DMS53 treated with DMSO at 0.1 percent for 48 hours (cell line): ENCODE data around the gene ANK3.

Experiments used
- DNase-seq: peaks from one replicate; lab custom pipeline; 2025; ENCODE audit not compliant: unreplicated experiment; lab: John Stamatoyannopoulos, UW

Gene ANK3

DNA sequence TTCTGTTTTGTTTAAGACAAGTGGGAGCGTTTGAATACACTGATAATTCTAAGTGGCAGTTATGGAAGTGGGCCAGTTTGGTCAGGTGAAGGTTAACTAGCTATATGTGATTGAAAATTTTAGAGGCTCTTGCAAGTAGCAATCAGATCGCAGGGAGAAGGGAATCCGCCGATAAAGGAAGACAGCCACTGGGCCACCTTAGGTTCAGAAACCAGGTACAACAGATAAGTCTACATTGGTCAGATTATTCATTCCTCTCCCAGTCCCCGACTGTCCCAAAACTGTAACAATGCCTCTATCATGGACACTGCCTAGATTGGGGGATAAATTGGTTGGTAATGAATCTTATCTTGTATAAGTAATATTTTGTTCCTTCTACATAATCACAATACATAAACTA, 8.9 kb downstream of the ANK3 start:
- no peak for DNase-seq

DNA sequence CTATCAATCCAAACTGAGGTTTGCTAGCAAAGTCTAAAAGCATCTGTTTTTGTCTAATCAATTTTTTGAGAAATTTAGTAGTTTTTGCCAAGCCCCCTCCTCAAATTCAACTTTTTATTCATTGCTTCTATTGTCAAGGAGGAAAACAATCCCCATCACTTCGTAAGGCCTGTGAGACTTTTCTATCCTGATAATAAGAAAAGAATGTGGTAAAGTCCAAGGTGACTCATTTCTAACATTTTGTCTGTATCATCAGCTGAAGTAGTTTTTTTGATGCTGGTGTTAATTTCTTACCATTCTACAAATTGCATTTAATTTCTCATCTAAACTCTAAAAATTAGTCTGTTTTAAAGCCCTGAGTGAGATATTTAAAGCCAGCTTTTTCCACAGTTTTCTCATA, 11.7 kb downstream of the ANK3 start:
- DNase-seq: no peak

- DNase-seq: no peak
Observed at GRCh38 chr10:60377042-60377352, 12.7 kb downstream of the ANK3 start.

DNA sequence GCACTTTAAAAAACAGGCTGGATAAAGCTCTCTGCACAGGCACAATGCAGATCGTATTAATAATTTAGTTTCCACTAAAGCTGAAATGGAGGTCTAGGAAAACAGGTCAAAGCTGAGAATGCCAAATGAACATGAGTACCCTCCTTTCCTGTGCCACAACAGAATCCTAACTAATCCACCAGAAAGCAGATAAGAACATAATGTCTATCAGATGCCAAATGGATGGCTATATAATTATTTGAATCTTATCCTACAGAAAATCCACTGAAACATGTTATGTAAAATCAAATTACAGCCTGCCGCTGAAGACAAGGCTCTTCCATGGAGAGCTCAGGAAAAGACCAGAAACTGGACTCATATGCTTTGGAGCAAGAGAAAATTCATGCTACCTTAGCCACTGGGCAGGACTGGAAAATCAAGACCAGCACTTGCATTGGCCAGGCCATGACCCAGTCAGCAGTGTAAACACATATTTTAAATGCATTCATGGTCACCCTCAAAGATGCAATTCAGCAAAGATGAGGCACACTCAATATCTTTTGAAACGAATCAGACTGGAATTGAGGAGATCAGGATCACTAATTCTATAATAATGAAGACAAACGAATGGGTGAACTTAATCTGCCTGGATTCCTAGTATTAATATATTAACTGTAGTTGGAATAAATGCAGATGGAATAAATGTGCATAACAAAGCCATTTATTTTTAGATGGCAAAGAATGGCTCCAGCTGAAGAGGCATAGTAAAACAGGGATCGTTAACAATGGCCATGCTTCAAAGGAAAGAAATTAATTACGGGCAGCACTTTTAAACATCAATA, 13.2 kb downstream of the ANK3 start:
- no peak for DNase-seq

DNA sequence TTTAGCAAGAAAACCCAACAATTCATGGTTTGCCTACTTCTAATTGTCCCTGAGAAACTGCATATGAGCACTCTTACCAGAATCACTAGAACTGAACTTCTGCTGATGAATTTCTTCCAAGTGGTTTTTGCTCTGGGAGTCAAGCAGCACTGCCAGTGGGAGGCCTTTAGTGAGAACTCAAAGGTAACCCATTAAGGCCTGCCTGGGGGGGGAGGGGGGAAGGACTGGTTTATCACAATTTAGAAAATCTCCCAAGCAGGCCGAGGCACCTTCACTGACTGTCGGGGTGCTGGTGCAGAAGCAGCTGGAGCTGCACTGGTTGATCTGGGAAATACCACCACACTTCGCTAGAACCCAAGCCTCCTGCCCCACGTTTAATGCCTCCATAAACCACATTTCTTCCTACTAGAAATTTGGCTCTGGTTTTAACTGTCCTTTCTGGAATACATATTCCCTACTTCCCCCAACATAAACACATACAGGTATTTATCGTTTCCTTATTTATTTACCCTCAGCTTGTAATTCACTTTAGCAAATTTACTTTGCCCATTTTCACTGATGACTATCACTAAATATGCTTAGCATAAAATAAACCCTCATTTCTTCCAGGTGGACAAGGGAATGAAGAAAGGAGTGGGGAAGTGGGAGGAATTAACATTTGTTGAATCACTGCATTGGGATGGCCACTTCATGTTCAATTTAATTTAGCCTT, 14.2 kb downstream of the ANK3 start:
- DNase-seq: no peak

DNA sequence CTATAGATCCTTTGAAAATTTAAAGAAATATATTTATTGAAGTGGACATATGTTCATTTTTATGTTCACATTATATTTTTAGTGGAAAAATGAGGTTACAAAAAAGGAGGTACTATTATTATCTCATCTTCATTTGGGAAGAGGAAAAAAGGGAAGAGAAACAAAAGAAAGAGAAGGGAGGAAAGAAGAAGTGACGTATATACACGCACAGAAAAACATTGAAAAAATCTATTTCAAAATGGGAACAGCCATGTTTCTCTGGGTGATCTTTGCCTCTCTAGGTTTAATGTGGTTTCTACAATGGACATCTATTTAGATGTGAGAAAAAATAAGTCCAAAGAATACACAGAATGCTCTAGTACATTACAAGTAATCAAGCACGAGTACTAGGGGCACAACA, 14.8 kb downstream of the ANK3 start:
- DNase-seq: no peak

GRCh38 chr10:60372436-60372835, 17.2 kb downstream of the ANK3 start:
- DNase-seq: no peak

DNA sequence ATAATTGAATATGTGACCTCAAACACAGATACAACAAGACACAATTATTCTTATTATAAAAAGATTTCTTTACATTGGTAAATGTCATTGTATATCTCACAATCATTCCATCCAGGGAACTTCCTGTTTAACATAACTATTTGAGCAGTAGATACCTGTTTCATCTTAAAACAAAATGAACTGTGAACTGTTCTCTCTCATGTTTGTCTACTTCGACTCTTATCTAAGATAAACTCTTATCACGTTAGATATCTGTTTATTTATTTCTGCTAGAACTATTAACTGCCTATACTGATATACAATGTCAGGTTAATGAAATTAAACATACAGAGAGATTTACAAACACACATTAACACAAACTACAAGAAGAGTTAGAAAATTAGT, 20.1 kb downstream of the ANK3 start:
- DNase-seq: no peak

DNA sequence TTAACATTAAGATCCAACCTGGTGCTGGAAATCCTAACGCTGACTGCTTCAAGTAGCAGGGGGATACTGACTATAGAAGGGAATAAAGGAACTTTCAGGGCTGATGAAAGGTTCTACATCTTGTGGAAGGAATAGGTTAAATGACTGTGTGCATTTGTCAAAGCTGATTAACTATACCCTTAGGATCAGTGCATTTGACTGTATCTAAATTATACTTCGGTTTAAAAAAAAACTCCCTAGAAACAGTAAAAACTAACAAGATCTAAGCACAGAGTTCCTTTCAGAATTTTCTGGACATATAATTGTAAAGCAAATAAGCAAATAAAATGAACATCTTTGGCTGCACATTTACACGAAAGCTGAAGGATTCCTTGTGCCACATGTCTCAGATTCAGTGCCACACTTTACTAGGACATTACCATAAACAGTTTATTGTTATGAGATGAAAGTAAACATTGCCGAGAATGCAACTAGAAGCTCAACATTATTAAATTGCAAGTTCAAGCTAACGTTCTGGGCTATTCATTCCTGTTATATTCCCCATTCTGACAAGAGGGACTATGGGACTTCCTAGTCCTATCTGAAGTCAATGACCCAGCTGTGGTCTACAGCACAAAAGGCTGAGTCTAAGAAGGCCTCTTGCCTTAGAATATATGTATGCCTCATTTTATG, 20.7 kb downstream of the ANK3 start:
- no peak for DNase-seq

- DNase-seq: no peak
Observed at GRCh38 chr10:60367901-60368300, 21.8 kb downstream of the ANK3 start.

GRCh38 chr10:60367431-60367830, 22.2 kb downstream of the ANK3 start:
- no peak for DNase-seq

DNA sequence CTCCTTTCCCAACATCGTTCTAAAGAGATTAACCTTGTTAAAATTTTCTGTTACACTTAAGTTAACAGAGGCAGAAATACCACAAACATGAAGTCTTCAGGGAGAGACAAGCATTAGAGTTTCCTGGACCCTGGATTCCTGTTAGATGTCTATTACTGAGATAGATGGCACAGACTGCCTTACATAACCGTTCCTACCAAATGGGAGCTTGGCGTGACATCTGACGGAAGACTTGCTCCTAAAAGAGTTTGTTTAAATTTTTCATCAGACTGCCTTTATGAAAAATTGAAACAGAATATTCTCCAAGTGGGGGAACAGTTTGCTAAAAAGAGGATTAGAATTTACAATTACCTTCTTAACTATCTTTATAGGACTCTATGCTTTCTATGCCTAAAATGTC, 22.7 kb downstream of the ANK3 start:
- DNase-seq: no peak

- no peak for DNase-seq
Observed at GRCh38 chr10:60363187-60363586, 26.5 kb downstream of the ANK3 start.

DNA sequence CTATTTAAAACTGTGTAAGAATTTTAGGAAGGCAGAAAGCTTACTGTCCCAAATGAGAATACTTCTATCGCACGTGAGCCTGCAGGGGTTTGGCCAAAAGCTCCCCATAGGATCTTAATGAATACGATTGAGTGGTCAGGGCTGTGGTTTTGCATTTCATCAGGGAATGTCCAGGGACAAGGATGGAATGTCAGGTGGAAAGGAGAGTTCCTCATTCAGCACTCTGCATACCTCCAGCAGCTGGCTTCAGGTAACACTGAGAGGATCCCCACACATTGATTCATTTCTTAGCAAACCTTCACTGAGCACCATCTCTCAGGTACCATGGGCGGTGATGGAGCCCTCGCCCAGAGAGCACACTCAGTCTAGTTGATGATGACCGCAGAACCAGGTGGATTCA, 27.2 kb downstream of the ANK3 start:
- no peak for DNase-seq

DNA sequence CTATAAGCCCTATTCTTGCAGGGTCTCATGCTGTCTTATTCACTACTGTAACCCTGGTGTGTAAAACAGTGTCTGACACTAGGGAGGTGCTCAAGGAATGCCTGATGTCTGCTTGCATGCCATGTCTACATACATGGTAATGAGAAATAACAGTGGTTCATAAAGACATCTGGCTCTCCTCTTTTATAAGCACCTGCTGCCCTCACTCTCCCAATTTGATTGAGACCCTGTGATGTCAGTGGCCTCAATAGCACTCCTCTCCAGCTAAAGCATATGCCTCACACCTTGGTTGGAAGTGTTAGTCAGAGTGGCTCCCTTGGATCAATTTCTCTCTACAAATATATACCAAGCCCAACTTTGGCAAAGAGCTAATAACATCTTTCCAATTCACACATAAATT, 30.6 kb downstream of the ANK3 start:
- no peak for DNase-seq

- DNase-seq: no peak
Observed at GRCh38 chr10:60358282-60358681, 31.4 kb downstream of the ANK3 start.

GRCh38 chr10:60353519-60354258, 36.0 kb downstream of the ANK3 start:
- DNase-seq: no peak

DNA sequence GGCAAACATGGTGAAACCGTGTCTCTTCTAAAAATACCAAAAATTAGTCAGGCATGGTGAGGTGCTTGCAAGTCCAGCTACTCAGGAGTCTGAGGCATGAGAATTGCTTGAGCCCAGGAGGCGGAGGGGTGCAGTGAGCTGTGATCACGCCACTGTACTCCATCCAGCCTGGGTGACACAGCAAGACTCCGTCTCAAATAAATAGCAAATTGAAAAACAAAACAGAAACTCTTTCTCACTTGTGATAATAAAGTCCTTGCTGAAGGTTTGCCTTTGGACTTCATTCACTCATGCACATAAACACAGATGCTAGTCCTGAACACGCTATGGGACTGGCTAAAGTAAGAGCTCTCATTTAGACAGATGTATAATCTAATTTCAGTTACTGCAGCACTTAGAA, 37.6 kb downstream of the ANK3 start:
- no peak for DNase-seq

GRCh38 chr10:60351191-60351853, 38.4 kb downstream of the ANK3 start:
- DNase-seq: no peak

- no peak for DNase-seq
Observed at GRCh38 chr10:60350400-60350799, 39.3 kb downstream of the ANK3 start.

DNA sequence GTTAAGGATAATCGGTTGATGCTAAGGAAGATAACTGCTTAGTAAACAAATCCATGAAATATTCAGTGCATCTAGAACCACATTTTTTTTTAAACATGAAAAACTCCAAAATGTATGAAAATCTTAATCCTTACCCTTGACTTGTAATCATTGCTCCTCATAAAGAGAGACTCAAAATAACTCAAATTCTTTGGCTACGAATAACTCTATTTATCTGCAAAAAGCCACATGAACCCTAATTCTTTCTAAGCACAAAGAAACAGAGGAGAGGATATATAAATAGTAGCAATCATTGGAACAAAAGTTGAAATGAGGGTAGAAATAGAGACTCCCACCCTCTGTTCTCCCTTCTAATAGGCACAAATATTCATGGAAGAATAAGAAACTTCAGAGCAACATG, 40.2 kb downstream of the ANK3 start:
- no peak for DNase-seq
